Upper lobe of right lung (tissue), 1 donor: ENCODE measurements around the gene FCRLB. TPM values are rescaled to one million over a fixed set of nuclear protein-coding genes. Genes with fewer than 3 reads are reported as not detected.
"Not testable (repeated sequence)": the region's sequence is repeated elsewhere in the genome, so short reads cannot be mapped to it uniquely, and the experiment has no call there.

Source experiments
- ATAC-seq: fragments of 200-7000 bp; cut with Tn5 transposase; one replicate; pipeline ENCODE4 v1.9.1; 2020; ENCODE audit warnings: mild to moderate bottlenecking, moderate library complexity
- DNase-seq: peaks from one replicate; pipeline ENCODE4 v3.0.0-alpha.2; 2020
- H3K27ac ChIP-seq: fragments of 200-600 bp; one replicate; pipeline ENCODE4 v1.8.0; 2022
- H3K27me3 ChIP-seq: fragments of 200-600 bp; one replicate; pipeline ENCODE4 v1.8.0; 2022; ENCODE audit warnings: mild to moderate bottlenecking
- H3K36me3 ChIP-seq: fragments of 200-600 bp; one replicate; pipeline ENCODE4 v1.8.0; 2022
- H3K4me1 ChIP-seq: fragments of 200-600 bp; one replicate; pipeline ENCODE4 v1.8.0; 2022
- H3K4me3 ChIP-seq: fragments of 200-600 bp; one replicate; pipeline ENCODE4 v1.8.0; 2022; ENCODE audit warnings: mild to moderate bottlenecking
- H3K9me3 ChIP-seq: fragments of 200-600 bp; one replicate; pipeline ENCODE4 v1.8.0; 2022
- CTCF ChIP-seq: fragments of 200-600 bp; IDR thresholded peaks from one replicate; pipeline ENCODE4 v1.8.0; 2022; ENCODE audit warnings: antibody characterized with exemption
- intact Hi-C: fragments of 100-400 bp; cut with DNase I; formaldehyde crosslinking; loops from one replicate; pipeline ENCODE4 v1.11.0; 2022
- long read RNA-seq: library from polyadenylated mRNA; unstranded; transcript quantifications from one replicate; pipeline ENCODE4 v2.0.0, GENCODE V29; 2021
- total RNA-seq: library from RNA; stranded (reverse); fragmentation: NEBNext Ultra II Directional; extraction: Animal tissue kit (Norgen Biotek cat#: 25700); gene quantifications from one replicate; pipeline ENCODE4 v1.2.1, GENCODE V29; 2021
- donor health status: DM: no; HTN: yes; CAD: no; lungs with severe emphysema.

FCRLB gene
- 2.0 TPM for total RNA-seq
- long read RNA-seq, partial matches to known transcripts = 0 of 3 reads
- long read RNA-seq, other reads (novel, unspliced or antisense) = 0 of 3 reads

GRCh38 chr1:161720956-161721737, at the start of gene FCRLB:
FCRLB (plus strand) TSS chr1:161721544; CDS start chr1:161722673, 1,129 bp downstream.
- Histone ChIP-seq H3K27ac (no peak within 1 kb of the TSS), H3K4me3 (no peak within 1 kb of the TSS), H3K4me1 (peaks cover 5% of the 10 kb centered on the region), H3K27me3 (no peaks in the 10 kb centered on the region), H3K36me3 (no peaks in the 10 kb centered on the region), H3K9me3 (no peaks in the 10 kb centered on the region)
- TF ChIP-seq CTCF = no peak
- DNase-seq (no peak), ATAC-seq (no peak)
- intact Hi-C loops = no loop called here

- H3K9me3 ChIP-seq, H3K27me3 ChIP-seq, H3K4me1 ChIP-seq, ATAC-seq, H3K36me3 ChIP-seq, H3K27ac ChIP-seq, intact Hi-C loops, H3K4me3 ChIP-seq, DNase-seq: not testable (repeated sequence)
Measured at GRCh38 chr1:161673437-161673836, 47.9 kb upstream of the FCRLB start.

- H3K4me1 ChIP-seq, H3K27me3 ChIP-seq, DNase-seq, H3K36me3 ChIP-seq, H3K27ac ChIP-seq, H3K9me3 ChIP-seq, intact Hi-C loops, ATAC-seq, H3K4me3 ChIP-seq: not testable (repeated sequence)
Measured at GRCh38 chr1:161674447-161674846, 46.9 kb upstream of the FCRLB start.

- H3K27ac ChIP-seq, DNase-seq, H3K27me3 ChIP-seq, H3K9me3 ChIP-seq, H3K4me3 ChIP-seq, ATAC-seq, intact Hi-C loops, H3K36me3 ChIP-seq, H3K4me1 ChIP-seq: not testable (repeated sequence)
Measured at GRCh38 chr1:161674908-161675307, 46.4 kb upstream of the FCRLB start.

GRCh38 chr1:161676441-161676840, 44.9 kb upstream of the FCRLB start:
- intact Hi-C loops = no loop called here

GRCh38 chr1:161676958-161677689, 44.2 kb upstream of the FCRLB start:
- H3K27ac ChIP-seq = no peak overlapping the region
- no peaks in the 10 kb centered on the region for H3K27me3 ChIP-seq
- H3K4me3 ChIP-seq = no peak overlapping the region
- DNase-seq (no peak), ATAC-seq (no peak)
- no peaks in the 10 kb centered on the region for H3K4me1 ChIP-seq
- H3K36me3 ChIP-seq = no peaks in the 10 kb centered on the region
- intact Hi-C loops = no loop called here
- no peaks in the 10 kb centered on the region for H3K9me3 ChIP-seq
- TF ChIP-seq CTCF = no peak

More at GRCh38 chr1:161676441-161676840, 44.9 kb upstream of the FCRLB start:
- H3K4me1 ChIP-seq = no peaks in the 10 kb centered on the region
- ATAC-seq (no peak), DNase-seq (no peak)
- TF ChIP-seq CTCF = no peak
- no peaks in the 10 kb centered on the region for H3K36me3 ChIP-seq
- no peak overlapping the region for H3K27ac ChIP-seq
- no peaks in the 10 kb centered on the region for H3K9me3 ChIP-seq
- no peaks in the 10 kb centered on the region for H3K27me3 ChIP-seq
- no peak overlapping the region for H3K4me3 ChIP-seq

GRCh38 chr1:161678500-161678899, 42.8 kb upstream of the FCRLB start:
- H3K4me3 ChIP-seq = no peak overlapping the region
- H3K27ac ChIP-seq = no peak overlapping the region
- no peaks in the 10 kb centered on the region for H3K36me3 ChIP-seq
- ATAC-seq = no peak
- no peaks in the 10 kb centered on the region for H3K4me1 ChIP-seq
- intact Hi-C loops = no loop called here
- H3K9me3 ChIP-seq = no peaks in the 10 kb centered on the region
- no peaks in the 10 kb centered on the region for H3K27me3 ChIP-seq
- TF ChIP-seq CTCF = no peak
- no peak for DNase-seq
